B cell (primary cell): ENCODE results near the gene GNGT1. TPM values are rescaled to one million over a fixed set of nuclear protein-coding genes. Genes with fewer than 3 reads are reported as not detected.

Experiments
- ATAC-seq: fragments of 200-7000 bp; cut with Tn5 transposase; one replicate; pipeline ENCODE4 v1.10.0; 2021; ENCODE audit warnings: low read depth, mild to moderate bottlenecking, moderate number of reproducible peaks, moderate library complexity
- CTCF ChIA-PET: fragments of 350-600 bp; sonication (Branson Sonifier 250); formaldehyde crosslinking; loops from one replicate; lab custom pipeline; 2021; ENCODE audit warnings: antibody characterized with exemption, inconsistent platforms; lab: Charles Lee
- POLR2A ChIA-PET: fragments of 350-600 bp; sonication (Branson Sonifier 250); formaldehyde crosslinking; loops from one replicate; lab custom pipeline; 2021; ENCODE audit warnings: antibody characterized with exemption; lab: Charles Lee
- DNase-seq: peaks from one replicate; pipeline ENCODE4 v3.0.0; 2013
- H2AFZ ChIP-seq: 2 replicates; pipeline ENCODE4 v1.6.1; 2012; ENCODE audit warnings: mild to moderate bottlenecking, low read depth, low read length; ENCODE audit not compliant: insufficient read depth, poor library complexity, severe bottlenecking
- H3K27ac ChIP-seq, 2 donors: 1 replicate in 1 of 2; 2 replicates in 1 of 2; pipeline ENCODE4 v1.5.1; 2012 to 2013; ENCODE audit warnings: low read length in 2 of 2, mild to moderate bottlenecking in 2 of 2, moderate library complexity in 1 of 2
- H3K27me3 ChIP-seq, 4 experiments: fragments of 200-600 bp in 1 of 4; sonication (generic) in 1 of 4; replicated peaks in 1 of 4; 1 replicate in 2 of 4; 2 replicates in 2 of 4; pipeline versions ENCODE4 v1.6.1 to v1.7.0; 2013 to 2016; ENCODE audit warnings: low read length in 3 of 4, mild to moderate bottlenecking in 2 of 4, mixed read lengths in 1 of 4, moderate library complexity in 1 of 4; ENCODE audit not compliant: insufficient read depth in 4 of 4, control insufficient read depth in 3 of 4; ENCODE audit errors: control extremely low read depth in 1 of 4
- H3K36me3 ChIP-seq, 2 experiments: replicated peaks in 1 of 2; 1 replicate in 1 of 2; 2 replicates in 1 of 2; pipeline versions ENCODE4 v1.6.1 to v1.7.1; 2013; ENCODE audit warnings: low read length in 1 of 2; ENCODE audit not compliant: insufficient read depth in 2 of 2, control insufficient read depth in 1 of 2; ENCODE audit errors: control extremely low read depth in 1 of 2, extremely low read depth in 1 of 2
- H3K4me1 ChIP-seq, 2 donors: fragments of 200-600 bp in 1 of 2; sonication (generic) in 1 of 2; 1 replicate in 1 of 2; 2 replicates in 1 of 2; pipeline versions ENCODE4 v1.5.1 to v1.6.1; 2013 to 2017; ENCODE audit warnings: low read length in 2 of 2; ENCODE audit not compliant: control insufficient read depth in 2 of 2, insufficient read depth in 2 of 2
- H3K4me2 ChIP-seq: replicated peaks from 2 replicates; pipeline ENCODE3; 2012; ENCODE audit warnings: mild to moderate bottlenecking, low read depth, low read length; ENCODE audit not compliant: poor library complexity, severe bottlenecking
- H3K4me3 ChIP-seq, 5 experiments: fragments of 200-600 bp in 1 of 5; sonication (generic) in 1 of 5; 1 replicate in 3 of 5; 2 replicates in 2 of 5; pipeline versions ENCODE4 v1.5.1 to v1.7.0; 2011 to 2016; ENCODE audit warnings: low read length in 4 of 5, mild to moderate bottlenecking in 4 of 5, low read depth in 2 of 5, control low read depth in 1 of 5, moderate library complexity in 1 of 5; ENCODE audit not compliant: insufficient read depth in 1 of 5; ENCODE audit errors: control extremely low read depth in 1 of 5, extremely low read depth in 1 of 5
- H3K79me2 ChIP-seq: fragments of 200-600 bp; sonication (generic); one replicate; pipeline ENCODE4 v1.6.0; 2016; ENCODE audit warnings: low read length; ENCODE audit not compliant: control insufficient read depth, insufficient read depth
- H3K9ac ChIP-seq: fragments of 200-600 bp; sonication (generic); 2 replicates; pipeline ENCODE4 v1.6.1; 2017; ENCODE audit warnings: mild to moderate bottlenecking, low read length, moderate library complexity
- H3K9me3 ChIP-seq, 3 donors: one replicate each; pipeline versions ENCODE4 v1.6.1 to v1.7.1; 2013; ENCODE audit warnings: low read length in 2 of 3; ENCODE audit not compliant: control insufficient read depth in 2 of 3, insufficient read depth in 1 of 3; ENCODE audit errors: control extremely low read depth in 1 of 3
- H4K20me1 ChIP-seq: 2 replicates; pipeline ENCODE4 v1.6.0; 2012; ENCODE audit warnings: mild to moderate bottlenecking, low read length; ENCODE audit not compliant: insufficient read depth, control insufficient read depth, poor library complexity, severe bottlenecking
- H3K27ac Mint-ChIP-seq: one replicate; pipeline ENCODE4 v1.8.0; 2021; ENCODE audit warnings: mixed read lengths
- H3K27me3 Mint-ChIP-seq: one replicate; pipeline ENCODE4 v1.8.0; 2021; ENCODE audit warnings: mixed read lengths
- H3K4me1 Mint-ChIP-seq: one replicate; pipeline ENCODE4 v1.8.0; 2021; ENCODE audit warnings: mixed read lengths
- H3K4me3 Mint-ChIP-seq: one replicate; pipeline ENCODE4 v1.8.0; 2021; ENCODE audit warnings: mixed read lengths
- H3K9me3 Mint-ChIP-seq: one replicate; pipeline ENCODE4 v1.8.0; 2022; ENCODE audit warnings: mixed read lengths; ENCODE audit not compliant: insufficient read depth
- CTCF ChIP-seq: fragments of 200-600 bp; IDR thresholded peaks from one replicate; pipeline ENCODE4 v1.8.0; 2022; ENCODE audit warnings: antibody characterized with exemption, mild to moderate bottlenecking
- EZH2 ChIP-seq: IDR thresholded peaks from 2 replicates; pipeline ENCODE4 v1.6.1; 2012; ENCODE audit warnings: borderline replicate concordance, low read depth, mild to moderate bottlenecking, moderate library complexity, low read length; ENCODE audit not compliant: insufficient read depth, poor library complexity, severe bottlenecking
- intact Hi-C: fragments of 100-400 bp; cut with micrococcal nuclease; formaldehyde crosslinking; loops from one replicate; pipeline ENCODE4 v1.10.0; 2022
- polyA plus RNA-seq: library from polyadenylated mRNA; depleted of rRNA; stranded (reverse); fragments of >200 nt; gene quantifications from 2 replicates; pipeline ENCODE4 v1.2.3, GENCODE V29; 2012
- total RNA-seq, 2 donors: library from RNA; stranded (reverse); fragments of 120-200 nt in 1 of 2; gene quantifications; 1 replicate in 1 of 2; 2 replicates in 1 of 2; pipeline versions ENCODE4 v1.2.3 to v1.2.4, GENCODE V29; 2013 to 2022

GNGT1 gene
- total and polyA plus RNA-seq, 2 donors (not counting 1 experiment from before 2014, with no cell fraction given): not detected

GRCh38 chr7:93879356-93879755 is 27.0 kb upstream of the GNGT1 start:
- Mint-ChIP-seq H3K4me3 (no peak overlapping the region), H3K27ac (no peak overlapping the region), H3K4me1 (no peaks in the 10 kb centered on the region), H3K27me3 (peaks cover 4% of the 10 kb centered on the region), H3K9me3 (peaks cover 2% of the 10 kb centered on the region)
- Histone ChIP-seq H3K36me3 (no peaks in the 10 kb centered on the region), H2AFZ (no peak overlapping the region), H4K20me1 (no peaks in the 10 kb centered on the region), H3K4me3 (no peak overlapping the region), H3K4me2 (no peak overlapping the region), H3K9me3 (peaks cover 0 to 1% (median 0%) of the 10 kb centered on the region in 3 donors), H3K79me2 (no peaks in the 10 kb centered on the region), H3K27ac (no peak overlapping the region), H3K27me3 (peaks cover 0 to 4% (median 0%) of the 10 kb centered on the region in 4 experiments), H3K4me1 (no peaks in the 10 kb centered on the region), H3K9ac (no peak overlapping the region)
- ChIA-PET POLR2A (no interaction called here), CTCF (no interaction called here)
- ATAC-seq (no peak), DNase-seq (no peak)
- no peak for TF ChIP-seq CTCF
- no peak for TF ChIP-seq EZH2
- intact Hi-C loops: no loop called here

GRCh38 chr7:93882468-93882867 is 23.9 kb upstream of the GNGT1 start:
- Histone ChIP-seq H3K36me3 (no peaks in the 10 kb centered on the region), H3K9me3 (no peaks in the 10 kb centered on the region), H3K4me2 (no peak overlapping the region), H3K27ac (no peak overlapping the region), H3K79me2 (no peaks in the 10 kb centered on the region), H2AFZ (no peak overlapping the region), H3K4me3 (no peak overlapping the region), H4K20me1 (no peaks in the 10 kb centered on the region), H3K27me3 (peaks cover 0 to 5% (median 0%) of the 10 kb centered on the region in 4 experiments), H3K9ac (no peak overlapping the region), H3K4me1 (no peaks in the 10 kb centered on the region)
- TF ChIP-seq CTCF (no peak), EZH2 (no peak)
- no peak overlapping the region for H3K4me3 Mint-ChIP-seq
- ChIA-PET CTCF (no interaction called here), POLR2A (no interaction called here)
- ATAC-seq (no peak), DNase-seq (no peak)
- H3K4me1 Mint-ChIP-seq: no peaks in the 10 kb centered on the region
- intact Hi-C loops: loop anchor here (5.0 kb wide), 1 partner anchor 340 kb away; no protein-coding TSS in a partner anchor
- H3K27ac Mint-ChIP-seq: no peak overlapping the region
- H3K9me3 Mint-ChIP-seq: peaks cover 2% of the 10 kb centered on the region
- peaks cover 11% of the 10 kb centered on the region for H3K27me3 Mint-ChIP-seq
